Lower lobe of right lung (tissue), 2 donors: Measurements from ENCODE around the gene NOC3L. TPM values are rescaled to one million over a fixed set of nuclear protein-coding genes. Genes with fewer than 3 reads are reported as not detected.

Experiments
- ATAC-seq, 2 donors: fragments of 200-7000 bp; cut with Tn5 transposase; one replicate each; pipeline ENCODE4 v1.9.1; 2020 to 2022; ENCODE audit warnings: mild to moderate bottlenecking in 2 of 2, moderate library complexity in 2 of 2
- DNase-seq: peaks from one replicate; pipeline ENCODE4 v3.0.0-alpha.2; 2020
- H3K27ac ChIP-seq: fragments of 200-600 bp; one replicate; pipeline ENCODE4 v1.8.0; 2022
- H3K27me3 ChIP-seq: fragments of 200-600 bp; one replicate; pipeline ENCODE4 v1.8.0; 2022; ENCODE audit warnings: low read depth
- H3K36me3 ChIP-seq: fragments of 200-600 bp; one replicate; pipeline ENCODE4 v1.8.0; 2022; ENCODE audit warnings: mild to moderate bottlenecking
- H3K4me1 ChIP-seq: fragments of 200-600 bp; one replicate; pipeline ENCODE4 v1.8.0; 2022
- H3K4me3 ChIP-seq: fragments of 200-600 bp; one replicate; pipeline ENCODE4 v1.8.0; 2022; ENCODE audit warnings: mild to moderate bottlenecking
- H3K9me3 ChIP-seq: fragments of 200-600 bp; one replicate; pipeline ENCODE4 v1.8.0; 2022
- CTCF ChIP-seq: fragments of 200-600 bp; IDR thresholded peaks from one replicate; pipeline ENCODE4 v1.8.0; 2022; ENCODE audit warnings: antibody characterized with exemption, mild to moderate bottlenecking
- intact Hi-C: fragments of 100-400 bp; cut with DNase I; formaldehyde crosslinking; loops from one replicate; pipeline ENCODE4 v1.11.0; 2022
- total RNA-seq: library from RNA; stranded (reverse); fragmentation: NEBNext Ultra II Directional; extraction: Animal tissue kit (Norgen Biotek cat#: 25700); gene quantifications from one replicate; pipeline ENCODE4 v1.2.1, GENCODE V29; 2021
- donor health status: DM: no; HTN: yes; CAD: no; lungs with severe emphysema.

Gene NOC3L
- total RNA-seq, 1 donor from 2014 or later, result 13.9 TPM

- peaks cover 4% of the 10 kb centered on the region for H3K27me3 ChIP-seq
- DNase-seq, result no peak
- TF ChIP-seq CTCF, result no peak
- H3K4me3 ChIP-seq, result no peak overlapping the region
- no peaks in the 10 kb centered on the region for H3K36me3 ChIP-seq
- intact Hi-C loops, result no loop called here
- peaks cover 17% of the 10 kb centered on the region for H3K4me1 ChIP-seq
- no peak overlapping the region for H3K27ac ChIP-seq
- H3K9me3 ChIP-seq, result no peaks in the 10 kb centered on the region
- no peak for ATAC-seq
These were observed 42.7 kb upstream of the NOC3L start for GRCh38 chr10:94405406-94405805.

- H3K36me3 ChIP-seq, result no peaks in the 10 kb centered on the region
- TF ChIP-seq CTCF, result no peak
- ATAC-seq (peak; percentile 72 to 79), DNase-seq (peak; percentile 77)
- H3K27me3 ChIP-seq, result peaks cover 4% of the 10 kb centered on the region
- H3K9me3 ChIP-seq, result no peaks in the 10 kb centered on the region
- H3K4me3 ChIP-seq, result peak overlapping the region; percentile 93
- peak overlapping the region; percentile 96 for H3K27ac ChIP-seq
- intact Hi-C loops, result no loop called here
- peaks cover 17% of the 10 kb centered on the region for H3K4me1 ChIP-seq
These were observed 40.9 kb upstream of the NOC3L start for GRCh38 chr10:94403380-94404213.

GRCh38 chr10:94402843-94403379 lies 40.2 kb upstream of the NOC3L start:
- Histone ChIP-seq H3K4me3 (peak overlapping the region; percentile 93), H3K27ac (peak overlapping the region; percentile 96), H3K4me1 (peaks cover 17% of the 10 kb centered on the region), H3K27me3 (peaks cover 4% of the 10 kb centered on the region), H3K36me3 (no peaks in the 10 kb centered on the region), H3K9me3 (no peaks in the 10 kb centered on the region)
- DNase-seq (peak; percentile 54), ATAC-seq (peak; percentile 66 to 71)
- intact Hi-C loops, result no loop called here
- no peak for TF ChIP-seq CTCF

GRCh38 chr10:94402204-94402842 lies 39.6 kb upstream of the NOC3L start, which contains the start of gene TBC1D12:
TSS of gene TBC1D12 (plus strand) at chr10:94402541. CDS start at chr10:94402614, 73 bp downstream.
- peak; percentile 96 for DNase-seq
- intact Hi-C loops, result no loop called here
- H3K27ac ChIP-seq, result peak within 1 kb of the TSS; percentile 96
- no peaks in the 10 kb centered on the region for H3K36me3 ChIP-seq
- peak within 1 kb of the TSS; percentile 93 for H3K4me3 ChIP-seq
- no peaks in the 10 kb centered on the region for H3K9me3 ChIP-seq
- TF ChIP-seq CTCF, result no peak
- peaks cover 17% of the 10 kb centered on the region for H3K4me1 ChIP-seq
- peak; percentile 97 for ATAC-seq
- H3K27me3 ChIP-seq, result peaks cover 4% of the 10 kb centered on the region

- no peaks in the 10 kb centered on the region for H3K36me3 ChIP-seq
- no peak for ATAC-seq
- H3K27ac ChIP-seq, result no peak overlapping the region
- no peak for TF ChIP-seq CTCF
- intact Hi-C loops, result no loop called here
- H3K4me3 ChIP-seq, result no peak overlapping the region
- H3K4me1 ChIP-seq, result no peaks in the 10 kb centered on the region
- no peak for DNase-seq
- H3K9me3 ChIP-seq, result no peaks in the 10 kb centered on the region
- H3K27me3 ChIP-seq, result peaks cover 4% of the 10 kb centered on the region
These were observed 36.0 kb upstream of the NOC3L start for GRCh38 chr10:94398762-94399161.
